HFFc6 (cell line): ENCODE measurements around the gene ZMYM4. TPM values are rescaled to one million over a fixed set of nuclear protein-coding genes. Genes with fewer than 3 reads are reported as not detected.

Source experiments
- DNase-seq: peaks from one replicate; pipeline ENCODE4 v3.0.0-alpha.2; 2018
- H3K27ac Mint-ChIP-seq: 2 replicates; pipeline ENCODE4 v1.8.0; 2020; ENCODE audit warnings: mild to moderate bottlenecking, mixed read lengths
- H3K27me3 Mint-ChIP-seq: 2 replicates; pipeline ENCODE4 v1.8.0; 2021; ENCODE audit warnings: mild to moderate bottlenecking, moderate library complexity, mixed read lengths; ENCODE audit not compliant: insufficient read depth
- H3K36me3 Mint-ChIP-seq: 2 replicates; pipeline ENCODE4 v1.8.0; 2021; ENCODE audit warnings: low read depth, mixed read lengths
- H3K4me1 Mint-ChIP-seq: 2 replicates; pipeline ENCODE4 v1.8.0; 2020; ENCODE audit warnings: low read depth, mixed read lengths
- H3K4me3 Mint-ChIP-seq: 2 replicates; pipeline ENCODE4 v1.8.0; 2020; ENCODE audit warnings: mild to moderate bottlenecking, moderate library complexity, mixed read lengths
- H3K9me3 Mint-ChIP-seq: 2 replicates; pipeline ENCODE4 v1.8.0; 2020; ENCODE audit warnings: mild to moderate bottlenecking, mixed read lengths
- total RNA-seq, 6 experiments: library from RNA; stranded (reverse); fragmentation: NEBNext Ultra II Directional; extraction: Animal tissue kit (Norgen Biotek cat#: 25700); gene quantifications; 2 replicates in 1 of 6; 3 replicates in 5 of 6; pipeline ENCODE4 v1.2.3, GENCODE V29; 2021
- TF ChIP-seq, protein P1 (sequence below): fragments of 200-600 bp; sonication (generic); IDR thresholded peaks from 2 replicates; pipeline ENCODE4 v1.5.0; 2021; ENCODE audit warnings: antibody characterized with exemption, mild to moderate bottlenecking

ZMYM4 gene
- total RNA-seq, 6 experiments from 2014 or later = 49.8 to 58.0 (median 52.5) TPM

DNA sequence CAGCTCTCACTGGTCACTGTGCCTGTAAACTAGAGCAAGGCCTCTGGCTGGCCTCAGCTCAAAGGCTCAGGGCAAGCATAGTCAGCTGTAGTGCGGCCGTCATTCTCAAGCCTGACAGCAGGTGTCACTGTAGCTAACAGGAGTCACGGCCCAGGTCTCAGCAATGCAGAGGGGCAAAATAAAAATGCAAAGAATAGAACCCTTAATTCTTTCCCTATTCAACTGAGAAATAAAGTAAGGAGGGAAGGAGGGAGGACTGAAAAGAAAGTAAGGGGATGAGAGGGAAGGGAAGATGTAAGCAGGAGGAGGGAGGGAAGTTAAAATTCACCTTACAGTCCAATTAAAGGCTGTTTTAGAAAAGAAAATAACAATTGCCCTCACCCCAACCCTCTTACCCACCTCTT lies 182.6 kb downstream of the ZMYM4 start:
- peaks cover 65% of the 10 kb centered on the region for H3K4me1 Mint-ChIP-seq
- peak overlapping the region; percentile 66 for H3K27ac Mint-ChIP-seq
- H3K36me3 Mint-ChIP-seq = peaks cover 20% of the 10 kb centered on the region
- H3K4me3 Mint-ChIP-seq = no peak overlapping the region
- H3K27me3 Mint-ChIP-seq = no peaks in the 10 kb centered on the region; the same call in none of the 2 replicates
- peak; percentile 73 for DNase-seq
- H3K9me3 Mint-ChIP-seq = no peaks in the 10 kb centered on the region
- TF ChIP-seq, protein P1, sequence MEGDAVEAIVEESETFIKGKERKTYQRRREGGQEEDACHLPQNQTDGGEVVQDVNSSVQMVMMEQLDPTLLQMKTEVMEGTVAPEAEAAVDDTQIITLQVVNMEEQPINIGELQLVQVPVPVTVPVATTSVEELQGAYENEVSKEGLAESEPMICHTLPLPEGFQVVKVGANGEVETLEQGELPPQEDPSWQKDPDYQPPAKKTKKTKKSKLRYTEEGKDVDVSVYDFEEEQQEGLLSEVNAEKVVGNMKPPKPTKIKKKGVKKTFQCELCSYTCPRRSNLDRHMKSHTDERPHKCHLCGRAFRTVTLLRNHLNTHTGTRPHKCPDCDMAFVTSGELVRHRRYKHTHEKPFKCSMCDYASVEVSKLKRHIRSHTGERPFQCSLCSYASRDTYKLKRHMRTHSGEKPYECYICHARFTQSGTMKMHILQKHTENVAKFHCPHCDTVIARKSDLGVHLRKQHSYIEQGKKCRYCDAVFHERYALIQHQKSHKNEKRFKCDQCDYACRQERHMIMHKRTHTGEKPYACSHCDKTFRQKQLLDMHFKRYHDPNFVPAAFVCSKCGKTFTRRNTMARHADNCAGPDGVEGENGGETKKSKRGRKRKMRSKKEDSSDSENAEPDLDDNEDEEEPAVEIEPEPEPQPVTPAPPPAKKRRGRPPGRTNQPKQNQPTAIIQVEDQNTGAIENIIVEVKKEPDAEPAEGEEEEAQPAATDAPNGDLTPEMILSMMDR = peak; percentile 88

GRCh38 chr1:35452106-35452774 lies 183.7 kb downstream of the ZMYM4 start:
- H3K27ac Mint-ChIP-seq = peak overlapping the region; percentile 74

DNA sequence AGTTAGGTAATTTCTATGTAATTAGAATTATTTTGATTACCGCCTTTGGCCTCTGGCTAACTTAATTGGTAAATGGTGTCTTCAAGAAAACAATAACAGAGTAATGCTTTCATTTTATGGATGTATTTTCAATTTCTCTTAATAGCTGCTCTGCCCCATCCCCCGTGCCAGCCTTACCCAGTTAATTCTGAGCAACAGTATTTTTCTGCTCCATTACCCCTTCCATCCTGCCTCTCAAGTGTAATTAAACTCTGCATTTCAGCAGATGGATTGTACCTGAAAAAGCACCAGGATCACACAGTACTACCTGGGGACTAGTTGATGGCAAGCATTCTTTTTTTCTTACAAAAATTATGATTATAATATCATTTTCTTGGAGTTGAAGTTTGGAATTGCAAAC lies 184.5 kb downstream of the ZMYM4 start:
- H3K9me3 Mint-ChIP-seq = no peaks in the 10 kb centered on the region
- DNase-seq = no peak
- TF ChIP-seq, protein P1 = no peak
- H3K27me3 Mint-ChIP-seq = no peaks in the 10 kb centered on the region; the same call in 1 of the 2 replicates
- no peak overlapping the region for H3K27ac Mint-ChIP-seq
- peaks cover 56% of the 10 kb centered on the region for H3K4me1 Mint-ChIP-seq
- H3K4me3 Mint-ChIP-seq = no peak overlapping the region
- H3K36me3 Mint-ChIP-seq = peaks cover 11% of the 10 kb centered on the region

More at GRCh38 chr1:35452106-35452774, 183.7 kb downstream of the ZMYM4 start:
- peaks cover 64% of the 10 kb centered on the region for H3K4me1 Mint-ChIP-seq
- no peak overlapping the region for H3K4me3 Mint-ChIP-seq
- no peaks in the 10 kb centered on the region; the same call in 1 of the 2 replicates for H3K27me3 Mint-ChIP-seq
- DNase-seq = peak; percentile 67
- TF ChIP-seq, protein P1 = peak; percentile 34
- H3K36me3 Mint-ChIP-seq = peaks cover 19% of the 10 kb centered on the region
- no peaks in the 10 kb centered on the region for H3K9me3 Mint-ChIP-seq

DNA sequence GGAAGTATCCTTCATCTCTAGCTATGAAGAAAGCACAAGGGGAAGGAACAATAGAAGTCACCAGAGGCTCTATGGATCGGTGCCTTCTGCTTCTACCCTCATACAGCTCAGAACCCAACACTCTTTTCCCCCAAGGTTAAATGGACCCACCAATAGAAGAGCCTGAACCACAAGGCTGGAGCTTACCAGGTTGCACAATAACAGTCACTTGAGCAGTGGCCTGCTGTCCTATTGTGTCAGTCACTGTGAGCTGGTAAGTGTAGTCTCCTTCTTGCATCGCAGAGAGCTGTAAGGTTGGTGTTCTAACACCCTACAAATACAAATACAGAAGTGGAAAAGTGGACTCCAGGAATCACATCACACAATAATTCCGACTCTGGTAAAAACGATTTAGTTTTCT lies 185.7 kb downstream of the ZMYM4 start:
- H3K4me1 Mint-ChIP-seq = peaks cover 45% of the 10 kb centered on the region
- TF ChIP-seq, protein P1 = no peak

DNA sequence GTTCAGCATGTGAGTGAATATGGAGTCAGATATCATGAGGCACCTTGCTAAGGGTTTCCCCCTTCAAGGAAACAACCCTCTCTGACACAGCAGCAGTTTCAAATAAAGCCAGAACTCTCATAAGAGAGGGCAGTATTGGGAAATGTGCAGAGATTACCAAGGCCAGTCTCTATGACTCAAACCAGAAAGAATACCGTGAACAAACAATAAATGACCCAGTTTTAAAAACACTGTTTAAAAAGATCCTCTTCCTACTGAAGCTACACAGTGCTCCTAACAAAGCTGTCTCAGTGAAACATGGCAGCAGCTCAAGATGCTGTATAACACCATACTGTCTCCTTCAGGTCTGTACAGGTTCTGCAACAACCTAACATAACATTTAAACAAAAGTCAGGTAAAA lies 186.1 kb downstream of the ZMYM4 start:
- Mint-ChIP-seq H3K27ac (peak overlapping the region; percentile 50; the same call in 1 of the 2 replicates), H3K36me3 (peaks cover 9% of the 10 kb centered on the region), H3K9me3 (no peaks in the 10 kb centered on the region), H3K4me3 (no peak overlapping the region), H3K27me3 (no peaks in the 10 kb centered on the region; the same call in 1 of the 2 replicates), H3K4me1 (peaks cover 40% of the 10 kb centered on the region)
- TF ChIP-seq, protein P1 = peak; percentile 61
- peak; percentile 62 for DNase-seq

More for the DNA sequence above, 185.7 kb downstream of the ZMYM4 start:
- no peaks in the 10 kb centered on the region for H3K9me3 Mint-ChIP-seq
- H3K27me3 Mint-ChIP-seq = no peaks in the 10 kb centered on the region; the same call in 1 of the 2 replicates
- H3K27ac Mint-ChIP-seq = peak overlapping the region; percentile 50; the same call in 1 of the 2 replicates
- H3K36me3 Mint-ChIP-seq = peaks cover 14% of the 10 kb centered on the region
- no peak for DNase-seq
- no peak overlapping the region for H3K4me3 Mint-ChIP-seq
